T-cell (primary cell): Measurements from ENCODE around the gene TNIP2. TPM values are rescaled to one million over a fixed set of nuclear protein-coding genes. Genes with fewer than 3 reads are reported as not detected.

ENCODE experiments used
- ATAC-seq, 4 experiments: fragments of 200-7000 bp in 3 of 4; fragments of 150-1000 bp in 1 of 4; cut with Tn5 transposase; replicated peaks in 1 of 4; 1 replicate in 3 of 4; 2 replicates in 1 of 4; pipeline ENCODE4 v1.10.0; 2021; ENCODE audit warnings: moderate library complexity in 3 of 4, mild to moderate bottlenecking in 2 of 4, moderate number of reproducible peaks in 1 of 4
- CTCF ChIA-PET, 2 donors: fragments of 300-600 bp; sonication (Branson Sonifier 250); formaldehyde crosslinking; loops; one replicate each; lab custom pipeline; 2022; ENCODE audit warnings: antibody characterized with exemption in 2 of 2; lab: Charles Lee
- POLR2A ChIA-PET, 2 donors: fragments of 300-600 bp; sonication (Branson Sonifier 250); formaldehyde crosslinking; loops; one replicate each; lab custom pipeline; 2022; ENCODE audit warnings: antibody characterized with exemption in 2 of 2; lab: Charles Lee
- DNase-seq, 35 experiments: peaks; one replicate each; pipeline versions ENCODE4 v3.0.0 to v3.0.0-alpha.2; 2013 to 2023
- H3K27ac ChIP-seq: one replicate; pipeline ENCODE4 v1.5.1; 2013; ENCODE audit warnings: low read length
- H3K27me3 ChIP-seq, 2 experiments: replicated peaks in 1 of 2; 1 replicate in 1 of 2; 2 replicates in 1 of 2; pipeline versions ENCODE4 v1.6.1 to v1.7.0; 2013; ENCODE audit warnings: low read length in 1 of 2, mixed read lengths in 1 of 2; ENCODE audit not compliant: control insufficient read depth in 2 of 2, insufficient read depth in 2 of 2; ENCODE audit errors: extremely low read depth in 1 of 2
- H3K36me3 ChIP-seq, 2 donors: 1 replicate in 1 of 2; 2 replicates in 1 of 2; pipeline versions ENCODE4 v1.6.1 to v1.7.0; 2013; ENCODE audit warnings: low read length in 1 of 2; ENCODE audit not compliant: control insufficient read depth in 2 of 2, insufficient read depth in 1 of 2; ENCODE audit errors: extremely low read depth in 1 of 2
- H3K4me1 ChIP-seq, 2 experiments: 1 replicate in 1 of 2; 2 replicates in 1 of 2; pipeline versions ENCODE4 v1.6.1 to v1.7.0; 2013; ENCODE audit warnings: low read length in 2 of 2, mixed read lengths in 1 of 2; ENCODE audit not compliant: insufficient read depth in 2 of 2, control insufficient read depth in 1 of 2; ENCODE audit errors: extremely low read depth in 1 of 2
- H3K4me3 ChIP-seq, 2 donors: 1 replicate in 1 of 2; 2 replicates in 1 of 2; pipeline versions ENCODE4 v1.5.1 to v1.7.0; 2013; ENCODE audit warnings: mild to moderate bottlenecking in 2 of 2, low read length in 1 of 2, moderate library complexity in 1 of 2; ENCODE audit not compliant: control insufficient read depth in 1 of 2; ENCODE audit errors: extremely low read depth in 1 of 2
- H3K9me3 ChIP-seq: 2 replicates; pipeline ENCODE4 v1.7.0; 2013
- H3K27ac Mint-ChIP-seq, 2 donors: one replicate each; pipeline ENCODE4 v1.8.0; 2020 to 2021; ENCODE audit warnings: mild to moderate bottlenecking in 2 of 2, mixed read lengths in 2 of 2
- H3K27me3 Mint-ChIP-seq, 2 donors: one replicate each; pipeline ENCODE4 v1.8.0; 2021 to 2022; ENCODE audit warnings: mixed read lengths in 2 of 2
- H3K36me3 Mint-ChIP-seq: one replicate; pipeline ENCODE4 v1.8.0; 2021; ENCODE audit warnings: mixed read lengths
- H3K4me1 Mint-ChIP-seq, 3 donors: one replicate each; pipeline ENCODE4 v1.8.0; 2020 to 2022; ENCODE audit warnings: mixed read lengths in 3 of 3, mild to moderate bottlenecking in 1 of 3
- H3K4me3 Mint-ChIP-seq, 3 donors: one replicate each; pipeline ENCODE4 v1.8.0; 2020 to 2022; ENCODE audit warnings: mild to moderate bottlenecking in 3 of 3, mixed read lengths in 3 of 3, moderate library complexity in 3 of 3
- H3K9me3 Mint-ChIP-seq, 3 donors: one replicate each; pipeline ENCODE4 v1.8.0; 2020 to 2022; ENCODE audit warnings: mixed read lengths in 3 of 3
- WGBS: methylation state at CpG from one replicate; pipeline ENCODE4 v1.1.5; 2013; ENCODE audit warnings: missing lambda C conversion rate; ENCODE audit not compliant: insufficient coverage; 5-methylcytosine and 5-hydroxymethylcytosine counted together
- total RNA-seq, 35 experiments: library from RNA in 6 of 35; stranded (reverse) in 6 of 35; fragments of 120-200 nt in 1 of 35; gene quantifications; one replicate each; pipeline versions ENCODE4 v1.2.1 to v1.2.4 and lab custom pipeline; 2013 to 2026

Gene TNIP2
- total RNA-seq, 5 donors from 2014 or later (not counting 1 experiment from before 2014, with no cell fraction given): 39.5 to 65.3 (median 59.1) TPM

- Mint-ChIP-seq H3K4me1 (peaks cover 55 to 67% (median 62%) of the 10 kb centered on the region in 3 donors), H3K36me3 (no peaks in the 10 kb centered on the region), H3K27ac (peak overlapping the region in 1 of 2 donors; percentile 92), H3K4me3 (no peak overlapping the region), H3K9me3 (no peaks in the 10 kb centered on the region), H3K27me3 (no peaks in the 10 kb centered on the region)
- H3K27me3 ChIP-seq: peaks cover 0 to 2% of the 10 kb centered on the region in 2 experiments
- no peak for DNase-seq
- peak overlapping the region; percentile 70 for H3K27ac ChIP-seq
- peaks cover 38 to 82% of the 10 kb centered on the region in 2 experiments for H3K4me1 ChIP-seq
- POLR2A ChIA-PET: no interaction called here
- CTCF ChIA-PET: no interaction called here
- H3K36me3 ChIP-seq: no peaks in the 10 kb centered on the region
- H3K4me3 ChIP-seq: no peak overlapping the region
- no peaks in the 10 kb centered on the region for H3K9me3 ChIP-seq
- no peak for ATAC-seq
- WGBS: 94% methylated on average over 10 of the region's 13 CpGs
These were observed 40.9 kb upstream of the TNIP2 start for GRCh38 chr4:2796849-2797544.

DNA sequence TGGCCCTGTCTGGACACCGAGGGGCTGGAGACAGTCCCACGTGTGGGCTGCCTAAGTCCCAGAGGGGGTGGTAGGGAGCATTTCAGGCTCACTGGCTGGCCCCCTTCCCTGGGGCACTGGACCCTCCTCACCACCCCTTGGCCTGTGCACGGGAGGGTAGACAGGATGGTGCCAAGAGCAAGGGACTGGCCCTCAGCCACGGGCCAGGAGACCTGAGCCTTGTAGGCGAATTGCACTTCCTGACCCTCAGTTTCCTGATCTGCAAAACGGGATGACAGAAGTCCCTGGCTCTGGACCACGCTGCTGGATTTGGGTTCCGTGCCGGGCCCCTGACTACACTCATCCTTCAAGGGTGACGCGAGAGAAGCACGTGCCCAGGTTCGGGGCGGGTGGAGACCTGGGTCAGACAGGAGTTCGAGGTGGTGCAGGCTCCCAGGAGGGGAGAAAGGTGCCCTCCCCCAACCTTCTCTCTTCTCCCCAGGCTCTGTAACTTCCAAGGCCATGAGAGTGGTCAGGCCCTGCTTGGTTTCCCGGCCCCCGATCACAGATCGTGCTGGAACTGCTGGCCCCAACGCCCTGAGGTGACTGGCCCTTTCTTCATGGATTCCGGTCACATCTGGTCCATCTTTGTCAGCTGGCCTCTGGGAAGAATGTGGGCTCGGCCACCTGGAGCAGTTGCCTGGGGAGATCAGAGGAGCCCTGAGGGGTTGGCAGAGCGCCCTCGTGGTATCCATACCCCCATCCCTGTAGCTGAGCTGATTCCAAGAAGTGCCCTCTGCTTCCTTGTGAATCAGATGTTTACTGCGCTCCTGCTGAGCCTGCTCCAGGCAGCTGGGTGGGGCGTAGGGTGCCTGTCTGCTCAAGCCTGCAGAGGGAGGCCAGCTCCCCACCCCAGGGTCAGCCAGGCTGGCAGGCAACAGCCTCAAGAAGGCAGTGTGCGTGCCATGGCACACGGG lies 40.0 kb upstream of the TNIP2 start:
- Mint-ChIP-seq H3K27me3 (no peaks in the 10 kb centered on the region), H3K4me1 (peaks cover 50 to 66% (median 54%) of the 10 kb centered on the region in 3 donors), H3K9me3 (no peaks in the 10 kb centered on the region), H3K36me3 (no peaks in the 10 kb centered on the region), H3K4me3 (peak overlapping the region in 1 of 3 donors; percentile 3), H3K27ac (peak overlapping the region in 1 of 2 donors; percentile 27)
- H3K9me3 ChIP-seq: no peaks in the 10 kb centered on the region
- H3K4me1 ChIP-seq: peaks cover 38 to 78% of the 10 kb centered on the region in 2 experiments
- no peak overlapping the region for H3K27ac ChIP-seq
- H3K36me3 ChIP-seq: no peaks in the 10 kb centered on the region
- ChIA-PET CTCF (no interaction called here), POLR2A (no interaction called here)
- H3K27me3 ChIP-seq: peaks cover 0 to 2% of the 10 kb centered on the region in 2 experiments
- WGBS: 93% methylated on average over 24 of the region's 27 CpGs
- no peak overlapping the region for H3K4me3 ChIP-seq
- DNase-seq (peak in 1 of 35 experiments; percentile 11), ATAC-seq (no peak)

DNA sequence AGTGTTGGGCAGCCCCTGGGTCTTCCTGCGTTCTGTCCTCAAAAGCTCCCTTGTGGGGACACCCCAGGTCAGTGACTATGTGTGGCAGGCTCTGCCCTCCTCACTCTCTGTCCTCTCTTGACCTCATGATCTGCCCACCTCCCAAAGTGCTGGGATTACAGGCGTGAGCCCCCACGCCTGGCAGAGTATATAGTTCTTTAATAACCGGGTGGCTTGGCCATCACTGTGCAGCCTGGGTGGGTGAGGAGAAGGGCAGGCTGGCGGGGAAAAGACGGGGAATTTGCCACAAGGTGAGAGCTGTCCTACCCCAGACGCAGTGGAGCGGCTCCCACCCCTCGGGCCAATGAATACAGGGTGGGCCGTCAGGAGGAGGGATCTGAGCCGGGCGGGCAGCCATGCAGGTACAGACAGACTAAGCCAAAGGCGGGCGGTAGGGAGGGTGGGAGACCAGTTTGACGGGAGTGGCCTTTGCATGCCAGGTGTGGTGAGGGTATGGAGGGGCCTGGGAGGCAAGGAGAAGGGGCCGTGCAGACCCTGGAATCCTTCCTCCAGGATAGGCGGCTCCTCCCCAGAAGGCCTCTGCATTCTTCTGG lies 39.3 kb upstream of the TNIP2 start:
- Mint-ChIP-seq H3K36me3 (no peaks in the 10 kb centered on the region), H3K9me3 (no peaks in the 10 kb centered on the region), H3K4me1 (peaks cover 53 to 66% (median 54%) of the 10 kb centered on the region in 3 donors), H3K27me3 (no peaks in the 10 kb centered on the region), H3K27ac (no peak overlapping the region), H3K4me3 (peak overlapping the region in 1 of 3 donors; percentile 81)
- Histone ChIP-seq H3K4me3 (no peak overlapping the region), H3K27ac (no peak overlapping the region), H3K36me3 (no peaks in the 10 kb centered on the region), H3K4me1 (peaks cover 34 to 70% of the 10 kb centered on the region in 2 experiments), H3K27me3 (peaks cover 0 to 2% of the 10 kb centered on the region in 2 experiments), H3K9me3 (no peaks in the 10 kb centered on the region)
- 96% methylated on average over 9 of the region's 17 CpGs for WGBS
- ChIA-PET CTCF (no interaction called here), POLR2A (no interaction called here)
- ATAC-seq (no peak), DNase-seq (peak in 1 of 35 experiments; percentile 3)

- DNase-seq: peak in 3 of 35 experiments; percentile 3 to 13 (median 4)
- peaks cover 0 to 2% of the 10 kb centered on the region in 2 experiments for H3K27me3 ChIP-seq
- CTCF ChIA-PET: no interaction called here
- WGBS: 61% methylated on average over 7 of the region's 11 CpGs
- H3K27ac ChIP-seq: no peak overlapping the region
- Mint-ChIP-seq H3K4me1 (peaks cover 48 to 63% (median 50%) of the 10 kb centered on the region in 3 donors), H3K4me3 (peak overlapping the region; percentile 78 to 84 (median 81)), H3K9me3 (no peaks in the 10 kb centered on the region), H3K36me3 (no peaks in the 10 kb centered on the region), H3K27me3 (no peaks in the 10 kb centered on the region), H3K27ac (no peak overlapping the region)
- ATAC-seq: no peak
- H3K36me3 ChIP-seq: no peaks in the 10 kb centered on the region
- H3K4me3 ChIP-seq: no peak overlapping the region
- POLR2A ChIA-PET: no interaction called here
- H3K4me1 ChIP-seq: peaks cover 29 to 69% of the 10 kb centered on the region in 2 experiments
- no peaks in the 10 kb centered on the region for H3K9me3 ChIP-seq
These were observed 38.6 kb upstream of the TNIP2 start for GRCh38 chr4:2794486-2795299.

GRCh38 chr4:2793586-2794485 lies 37.7 kb upstream of the TNIP2 start:
- Mint-ChIP-seq H3K27ac (peak overlapping the region; percentile 61 to 71), H3K4me1 (peaks cover 48 to 63% (median 52%) of the 10 kb centered on the region in 3 donors), H3K27me3 (no peaks in the 10 kb centered on the region), H3K4me3 (peak overlapping the region; percentile 78 to 84 (median 81)), H3K9me3 (no peaks in the 10 kb centered on the region), H3K36me3 (no peaks in the 10 kb centered on the region)
- DNase-seq (peak in 5 of 35 experiments; percentile 3 to 43 (median 18)), ATAC-seq (no peak)
- no peaks in the 10 kb centered on the region for H3K36me3 ChIP-seq
- ChIA-PET POLR2A (no interaction called here), CTCF (no interaction called here)
- H3K9me3 ChIP-seq: no peaks in the 10 kb centered on the region
- H3K27me3 ChIP-seq: peaks cover 0 to 2% of the 10 kb centered on the region in 2 experiments
- peaks cover 22 to 67% of the 10 kb centered on the region in 2 experiments for H3K4me1 ChIP-seq
- peak overlapping the region; percentile 38 to 58 for H3K4me3 ChIP-seq
- WGBS: 33% methylated on average over 13 of the region's 34 CpGs
- no peak overlapping the region for H3K27ac ChIP-seq
